SU-DHL-6 (cell line): ENCODE measurements around the gene PRKAG3.

Source experiments
- EZH2phosphoT487 ChIP-seq: fragments of 200-600 bp; sonication (generic), shearing (Covaris generic); conservative IDR thresholded peaks from 2 replicates; pipeline ENCODE4 v1.6.1; 2018; ENCODE audit warnings: mild to moderate bottlenecking, antibody characterized with exemption, low read length, moderate library complexity, mixed read lengths
- TF ChIP-seq, protein P1 (sequence below): fragments of 200-600 bp; sonication (generic); IDR thresholded peaks from one replicate; pipeline ENCODE4 v1.5.1; 2017; ENCODE audit warnings: antibody characterized with exemption, mild to moderate bottlenecking, low read length, moderate library complexity; ENCODE audit not compliant: insufficient read depth, poor library complexity, severe bottlenecking

DNA sequence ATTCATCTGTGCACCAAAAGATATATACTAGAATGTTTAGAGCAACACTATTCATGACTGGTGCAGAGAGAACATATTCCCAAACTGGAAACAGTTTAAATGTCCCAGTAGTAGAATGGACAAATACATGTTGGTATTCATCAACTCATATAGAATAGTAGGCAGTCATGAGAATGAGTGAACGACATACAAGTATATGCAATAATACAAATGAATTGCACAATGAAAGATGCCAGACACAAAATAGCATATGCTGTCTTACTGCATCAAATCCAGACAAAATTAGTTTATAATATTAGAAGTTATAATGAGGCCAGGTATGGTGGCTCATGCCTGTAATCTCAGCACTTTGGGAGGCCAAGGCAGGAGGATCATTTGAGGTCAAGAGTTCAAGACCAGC, 8.3 kb upstream of the PRKAG3 start:
- TF ChIP-seq, protein P1, sequence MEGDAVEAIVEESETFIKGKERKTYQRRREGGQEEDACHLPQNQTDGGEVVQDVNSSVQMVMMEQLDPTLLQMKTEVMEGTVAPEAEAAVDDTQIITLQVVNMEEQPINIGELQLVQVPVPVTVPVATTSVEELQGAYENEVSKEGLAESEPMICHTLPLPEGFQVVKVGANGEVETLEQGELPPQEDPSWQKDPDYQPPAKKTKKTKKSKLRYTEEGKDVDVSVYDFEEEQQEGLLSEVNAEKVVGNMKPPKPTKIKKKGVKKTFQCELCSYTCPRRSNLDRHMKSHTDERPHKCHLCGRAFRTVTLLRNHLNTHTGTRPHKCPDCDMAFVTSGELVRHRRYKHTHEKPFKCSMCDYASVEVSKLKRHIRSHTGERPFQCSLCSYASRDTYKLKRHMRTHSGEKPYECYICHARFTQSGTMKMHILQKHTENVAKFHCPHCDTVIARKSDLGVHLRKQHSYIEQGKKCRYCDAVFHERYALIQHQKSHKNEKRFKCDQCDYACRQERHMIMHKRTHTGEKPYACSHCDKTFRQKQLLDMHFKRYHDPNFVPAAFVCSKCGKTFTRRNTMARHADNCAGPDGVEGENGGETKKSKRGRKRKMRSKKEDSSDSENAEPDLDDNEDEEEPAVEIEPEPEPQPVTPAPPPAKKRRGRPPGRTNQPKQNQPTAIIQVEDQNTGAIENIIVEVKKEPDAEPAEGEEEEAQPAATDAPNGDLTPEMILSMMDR, result no peak
- no peak for TF ChIP-seq EZH2phosphoT487
